MCF 10A (cell line): ENCODE measurements around the gene PTPRM. TPM values are rescaled to one million over a fixed set of nuclear protein-coding genes. Genes with fewer than 3 reads are reported as not detected.

Experiments used
- BruUV-seq: library from RNA; stranded (reverse); fragments of 400-500 nt; replicated peaks from 2 replicates; lab custom pipeline; 2021; lab: Mats Ljungman, UMichigan
- CTCF ChIA-PET: fragments of 300-600 bp; sonication (Branson Sonifier 250); formaldehyde crosslinking; extraction: SDS; loops from one replicate; lab custom pipeline; 2021; ENCODE audit warnings: antibody characterized with exemption, inconsistent platforms; lab: Yijun Ruan, JAX
- POLR2A ChIA-PET: fragments of 300-600, 350-650 bp; sonication (Branson Sonifier 250); formaldehyde crosslinking; extraction: SDS; loops from one replicate; lab custom pipeline; 2020; ENCODE audit warnings: antibody characterized with exemption, inconsistent platforms; lab: Yijun Ruan, JAX
- DNase-seq: peaks from one replicate; pipeline ENCODE4 v3.0.0-alpha.2; 2018; ENCODE audit not compliant: unreplicated experiment
- H3K27ac Mint-ChIP-seq: one replicate; pipeline ENCODE4 v1.8.0; 2022; ENCODE audit warnings: mild to moderate bottlenecking, low read depth, mixed read lengths; ENCODE audit not compliant: unreplicated experiment
- H3K27me3 Mint-ChIP-seq: one replicate; pipeline ENCODE4 v1.8.0; 2022; ENCODE audit warnings: mixed read lengths; ENCODE audit not compliant: insufficient read depth, unreplicated experiment
- H3K36me3 Mint-ChIP-seq: one replicate; pipeline ENCODE4 v1.8.0; 2022; ENCODE audit warnings: mild to moderate bottlenecking, moderate library complexity, mixed read lengths; ENCODE audit not compliant: insufficient read depth, unreplicated experiment
- H3K4me1 Mint-ChIP-seq: one replicate; pipeline ENCODE4 v1.8.0; 2022; ENCODE audit warnings: mixed read lengths; ENCODE audit not compliant: insufficient read depth, unreplicated experiment
- H3K4me3 Mint-ChIP-seq: one replicate; pipeline ENCODE4 v1.8.0; 2022; ENCODE audit warnings: mild to moderate bottlenecking, moderate library complexity, mixed read lengths; ENCODE audit not compliant: unreplicated experiment
- H3K9me3 Mint-ChIP-seq: one replicate; pipeline ENCODE4 v1.8.0; 2022; ENCODE audit warnings: mixed read lengths; ENCODE audit not compliant: unreplicated experiment
- intact Hi-C: fragments of 100-400 bp; cut with micrococcal nuclease; formaldehyde crosslinking; loops from 2 replicates; pipeline ENCODE4 v1.14.1; 2022
- total RNA-seq: library from RNA; stranded (reverse); gene quantifications from 2 replicates; pipeline ENCODE4 v1.2.3, GENCODE V29; 2022
- TF ChIP-seq, protein P1 (sequence below): fragments of 200-600 bp; IDR thresholded peaks from one replicate; pipeline ENCODE4 v1.8.0; 2022; ENCODE audit warnings: antibody characterized with exemption, mild to moderate bottlenecking; ENCODE audit not compliant: unreplicated experiment

Gene PTPRM
- total RNA-seq, 1 experiment from 2014 or later = 82.8 TPM

DNA sequence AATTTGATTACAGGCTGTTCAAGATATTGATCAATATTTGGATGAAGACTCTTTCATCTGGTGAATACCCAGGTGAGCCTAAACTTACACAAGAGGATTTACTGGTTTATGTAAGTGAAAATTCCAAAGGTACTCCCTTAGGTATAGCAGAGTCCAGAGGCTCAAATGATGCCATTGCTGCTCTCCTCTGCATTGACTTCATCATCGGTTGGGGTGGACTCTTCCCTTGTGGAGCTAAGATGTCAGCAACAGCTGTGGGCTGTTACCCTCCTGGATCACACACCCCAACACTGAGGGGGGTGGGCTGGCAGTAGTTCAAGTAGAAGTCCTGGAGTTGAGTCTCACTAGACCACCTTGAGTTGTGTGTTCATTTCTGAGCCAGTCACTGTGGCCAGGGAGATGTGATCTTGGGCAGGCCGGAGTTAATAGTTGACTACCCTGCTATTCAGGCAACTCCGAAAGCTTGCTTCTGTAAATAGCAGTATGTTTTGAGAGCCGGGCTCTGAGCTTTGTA lies 236.9 kb downstream of the PTPRM start:
- no peak for DNase-seq
- ChIA-PET POLR2A (no interaction called here), CTCF (interaction anchor here (1.3 to 2.0 kb wide), 2 partner anchors 14 to 586 kb away, joined by 5 to 10 read pairs; no protein-coding TSS in a partner anchor)
- no peak overlapping the region for H3K4me3 Mint-ChIP-seq
- H3K36me3 Mint-ChIP-seq = no peaks in the 10 kb centered on the region
- H3K9me3 Mint-ChIP-seq = no peaks in the 10 kb centered on the region
- BruUV-seq = no TSS peak
- intact Hi-C loops = no loop called here
- H3K27me3 Mint-ChIP-seq = no peaks in the 10 kb centered on the region
- H3K27ac Mint-ChIP-seq = no peak overlapping the region
- H3K4me1 Mint-ChIP-seq = no peaks in the 10 kb centered on the region
- TF ChIP-seq, protein P1, sequence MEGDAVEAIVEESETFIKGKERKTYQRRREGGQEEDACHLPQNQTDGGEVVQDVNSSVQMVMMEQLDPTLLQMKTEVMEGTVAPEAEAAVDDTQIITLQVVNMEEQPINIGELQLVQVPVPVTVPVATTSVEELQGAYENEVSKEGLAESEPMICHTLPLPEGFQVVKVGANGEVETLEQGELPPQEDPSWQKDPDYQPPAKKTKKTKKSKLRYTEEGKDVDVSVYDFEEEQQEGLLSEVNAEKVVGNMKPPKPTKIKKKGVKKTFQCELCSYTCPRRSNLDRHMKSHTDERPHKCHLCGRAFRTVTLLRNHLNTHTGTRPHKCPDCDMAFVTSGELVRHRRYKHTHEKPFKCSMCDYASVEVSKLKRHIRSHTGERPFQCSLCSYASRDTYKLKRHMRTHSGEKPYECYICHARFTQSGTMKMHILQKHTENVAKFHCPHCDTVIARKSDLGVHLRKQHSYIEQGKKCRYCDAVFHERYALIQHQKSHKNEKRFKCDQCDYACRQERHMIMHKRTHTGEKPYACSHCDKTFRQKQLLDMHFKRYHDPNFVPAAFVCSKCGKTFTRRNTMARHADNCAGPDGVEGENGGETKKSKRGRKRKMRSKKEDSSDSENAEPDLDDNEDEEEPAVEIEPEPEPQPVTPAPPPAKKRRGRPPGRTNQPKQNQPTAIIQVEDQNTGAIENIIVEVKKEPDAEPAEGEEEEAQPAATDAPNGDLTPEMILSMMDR = no peak

DNA sequence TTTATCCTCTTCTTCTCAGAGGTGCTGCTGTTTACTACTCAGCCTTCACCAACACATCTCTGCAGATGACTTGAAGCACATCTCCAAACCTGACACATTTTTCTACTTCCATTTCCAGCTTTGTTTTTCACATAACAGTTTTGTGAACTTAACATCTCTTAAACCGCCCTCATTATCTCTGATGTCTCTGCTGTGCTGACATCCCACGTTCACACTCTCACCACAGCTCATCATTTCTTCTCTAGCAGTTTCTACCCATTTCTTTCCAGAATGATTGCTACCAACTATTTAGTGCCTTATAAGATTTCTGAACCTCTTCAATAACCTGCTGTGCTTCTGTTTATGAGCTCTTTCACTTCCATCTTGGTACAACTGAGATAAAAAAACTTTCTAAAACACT lies 238.0 kb downstream of the PTPRM start:
- intact Hi-C loops = no loop called here
- no peak overlapping the region for H3K27ac Mint-ChIP-seq
- H3K4me3 Mint-ChIP-seq = no peak overlapping the region
- TF ChIP-seq, protein P1 = no peak
- ChIA-PET POLR2A (interaction anchor here (1.0 kb wide), 1 partner anchor 14 kb away, joined by 3 read pairs; no protein-coding TSS in a partner anchor), CTCF (interaction anchor here (0.9 to 1.9 kb wide), 2 partner anchors 13 to 231 kb away, joined by 3 to 6 read pairs; no protein-coding TSS in a partner anchor)
- no TSS peak for BruUV-seq
- DNase-seq = no peak
- H3K36me3 Mint-ChIP-seq = no peaks in the 10 kb centered on the region
- no peaks in the 10 kb centered on the region for H3K9me3 Mint-ChIP-seq
- H3K4me1 Mint-ChIP-seq = no peaks in the 10 kb centered on the region
- no peaks in the 10 kb centered on the region for H3K27me3 Mint-ChIP-seq

DNA sequence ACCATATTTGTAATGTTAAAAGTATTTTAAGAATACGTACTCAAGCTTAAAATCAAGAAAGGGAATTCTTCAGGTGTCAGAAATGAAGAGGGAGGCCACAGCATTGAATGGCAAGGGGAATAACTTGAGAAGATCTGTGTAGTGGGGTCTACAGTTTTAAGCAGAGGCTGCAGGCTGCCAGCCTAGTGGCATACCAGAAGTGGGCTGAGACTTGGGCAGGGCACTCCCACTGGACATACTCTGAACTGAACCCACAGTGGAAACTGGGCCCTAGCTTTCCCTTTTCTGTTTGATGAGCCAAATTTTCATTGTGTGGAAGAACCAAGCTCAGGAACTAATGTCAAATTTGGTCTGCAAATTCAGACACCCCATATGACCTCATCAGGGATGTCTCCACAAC lies 238.8 kb downstream of the PTPRM start:
- TF ChIP-seq, protein P1 = no peak
- intact Hi-C loops = no loop called here
- Mint-ChIP-seq H3K9me3 (no peaks in the 10 kb centered on the region), H3K4me3 (no peak overlapping the region), H3K27me3 (no peaks in the 10 kb centered on the region), H3K4me1 (no peaks in the 10 kb centered on the region), H3K27ac (no peak overlapping the region), H3K36me3 (no peaks in the 10 kb centered on the region)
- no peak for DNase-seq
- BruUV-seq = no TSS peak
- CTCF ChIA-PET = interaction anchor here (0.6 to 1.9 kb wide), 5 partner anchors 10 to 1188 kb away, joined by 3 to 6 read pairs (median 3); no protein-coding TSS in a partner anchor
- POLR2A ChIA-PET = interaction anchor here (1.0 kb wide), 1 partner anchor 14 kb away, joined by 3 read pairs; no protein-coding TSS in a partner anchor

DNA sequence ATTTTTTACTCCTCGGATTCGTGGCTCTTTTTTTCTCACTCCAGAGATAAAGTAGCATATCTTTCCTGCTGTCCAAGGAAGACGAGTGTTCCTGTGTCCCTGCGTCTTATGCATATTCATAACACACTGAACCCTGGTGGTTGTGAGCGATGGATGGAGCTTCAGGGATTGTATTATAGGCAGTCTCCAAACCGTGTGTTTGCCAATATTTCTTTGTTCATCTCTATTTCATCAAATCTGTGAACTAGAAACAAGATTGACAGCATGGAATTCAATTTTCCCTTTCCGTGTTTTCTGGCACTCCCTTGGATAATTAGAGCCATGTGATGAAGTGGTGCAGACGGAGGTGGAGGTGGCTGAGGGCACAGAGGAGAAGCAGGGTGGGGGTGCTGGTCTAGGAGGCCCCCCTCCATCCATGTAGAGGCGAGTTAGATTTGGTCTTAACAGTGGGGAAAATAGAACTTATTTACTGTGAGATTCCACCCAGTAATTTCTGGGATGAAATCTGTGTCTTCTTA lies 240.9 kb downstream of the PTPRM start:
- H3K36me3 Mint-ChIP-seq = no peaks in the 10 kb centered on the region
- intact Hi-C loops = no loop called here
- BruUV-seq = no TSS peak
- ChIA-PET CTCF (interaction anchor here (0.8 kb wide), 1 partner anchor 487 kb away, joined by 3 read pairs; no protein-coding TSS in a partner anchor), POLR2A (no interaction called here)
- no peak overlapping the region for H3K4me3 Mint-ChIP-seq
- no peak for DNase-seq
- no peaks in the 10 kb centered on the region for H3K27me3 Mint-ChIP-seq
- peaks cover 12% of the 10 kb centered on the region for H3K4me1 Mint-ChIP-seq
- TF ChIP-seq, protein P1 = no peak
- H3K9me3 Mint-ChIP-seq = no peaks in the 10 kb centered on the region
- no peak overlapping the region for H3K27ac Mint-ChIP-seq
